Naive thymus-derived CD8-positive, alpha-beta T cell (primary cell): ENCODE results near the gene ARFGAP3. TPM values are rescaled to one million over a fixed set of nuclear protein-coding genes. Genes with fewer than 3 reads are reported as not detected.

Source experiments
- ATAC-seq, 2 donors: fragments of 150-1000 bp; cut with Tn5 transposase in 1 of 2; sonication (Bioruptor Pico), chemical (Tn5 transposase) in 1 of 2; 1 replicate in 1 of 2; 2 replicates in 1 of 2; pipeline ENCODE4 v1.10.0; 2021; ENCODE audit warnings: mild to moderate bottlenecking in 2 of 2, moderate library complexity in 2 of 2
- POLR2A ChIA-PET: fragments of 350-600 bp; sonication (Branson Sonifier 250); formaldehyde crosslinking; loops from one replicate; lab custom pipeline; 2021; ENCODE audit warnings: antibody characterized with exemption; lab: Charles Lee
- DNase-seq, 10 donors: peaks; one replicate each; pipeline versions ENCODE4 v3.0.0 to v3.0.0-alpha.2; 2020 to 2022
- H3K27ac Mint-ChIP-seq, 10 donors: one replicate each; pipeline ENCODE4 v1.8.0; 2020 to 2022; ENCODE audit warnings: mild to moderate bottlenecking in 10 of 10, mixed read lengths in 10 of 10, moderate library complexity in 4 of 10, inconsistent platforms in 1 of 10
- H3K27me3 Mint-ChIP-seq, 5 donors: one replicate each; pipeline ENCODE4 v1.8.0; 2021 to 2022; ENCODE audit warnings: mixed read lengths in 5 of 5
- H3K36me3 Mint-ChIP-seq, 3 donors: one replicate each; pipeline ENCODE4 v1.8.0; 2020 to 2022; ENCODE audit warnings: mixed read lengths in 3 of 3, mild to moderate bottlenecking in 2 of 3, inconsistent platforms in 1 of 3
- H3K4me1 Mint-ChIP-seq, 4 donors: one replicate each; pipeline ENCODE4 v1.8.0; 2021 to 2022; ENCODE audit warnings: mixed read lengths in 4 of 4
- H3K4me3 Mint-ChIP-seq, 10 donors: one replicate each; pipeline ENCODE4 v1.8.0; 2020 to 2022; ENCODE audit warnings: mild to moderate bottlenecking in 10 of 10, mixed read lengths in 10 of 10, moderate library complexity in 6 of 10, inconsistent platforms in 1 of 10
- H3K9me3 Mint-ChIP-seq, 9 donors: one replicate each; pipeline ENCODE4 v1.8.0; 2020 to 2022; ENCODE audit warnings: mixed read lengths in 9 of 9, mild to moderate bottlenecking in 3 of 9, inconsistent platforms in 1 of 9, moderate library complexity in 1 of 9
- polyA plus RNA-seq, 3 donors: library from polyadenylated mRNA; unstranded; fragments of 300-500 nt; fragmentation: Illumina TruSeq; gene quantifications; one replicate each; pipeline ENCODE4 v1.2.3, GENCODE V29; 2021
- total RNA-seq, 8 experiments: library from RNA in 2 of 8; stranded (reverse) in 2 of 8; gene quantifications; one replicate each; pipeline ENCODE4 v1.2.3 and lab custom pipeline; 2021 to 2026

ARFGAP3 gene
- total and polyA plus RNA-seq, 5 experiments from 2014 or later: 22.3 to 44.7 (median 32.9) TPM

DNA sequence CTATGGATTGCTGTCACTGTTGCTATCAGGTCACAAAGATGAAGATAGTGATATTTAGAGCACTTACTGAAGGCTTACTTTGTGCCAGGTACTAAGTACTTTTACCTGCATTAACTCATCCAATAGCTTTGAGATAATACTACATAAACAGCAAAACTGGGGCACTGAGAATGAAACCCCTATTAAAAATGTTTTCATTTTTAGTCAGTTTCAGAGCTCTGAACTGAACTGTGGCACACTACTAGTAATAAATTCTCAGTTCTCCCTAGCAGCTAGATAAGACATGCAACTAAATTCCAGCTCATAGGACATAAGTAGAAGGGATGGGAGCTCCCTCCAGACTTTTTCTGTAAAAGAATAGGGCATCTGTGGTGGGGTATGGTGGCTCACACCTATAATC, 24.0 kb downstream of the ARFGAP3 start:
- H3K36me3 Mint-ChIP-seq: peaks cover 6 to 75% (median 19%) of the 10 kb centered on the region in 3 donors
- POLR2A ChIA-PET: interaction anchor here (0.6 to 1.6 kb wide), 2 partner anchors 13 to 206 kb away, joined by 3 read pairs; no protein-coding TSS in a partner anchor
- H3K27ac Mint-ChIP-seq: no peak overlapping the region
- ATAC-seq (no peak), DNase-seq (no peak)
- H3K27me3 Mint-ChIP-seq: no peaks in the 10 kb centered on the region
- peaks cover 3 to 19% (median 13%) of the 10 kb centered on the region in 4 donors for H3K4me1 Mint-ChIP-seq
- H3K4me3 Mint-ChIP-seq: no peak overlapping the region
- H3K9me3 Mint-ChIP-seq: no peaks in the 10 kb centered on the region

DNA sequence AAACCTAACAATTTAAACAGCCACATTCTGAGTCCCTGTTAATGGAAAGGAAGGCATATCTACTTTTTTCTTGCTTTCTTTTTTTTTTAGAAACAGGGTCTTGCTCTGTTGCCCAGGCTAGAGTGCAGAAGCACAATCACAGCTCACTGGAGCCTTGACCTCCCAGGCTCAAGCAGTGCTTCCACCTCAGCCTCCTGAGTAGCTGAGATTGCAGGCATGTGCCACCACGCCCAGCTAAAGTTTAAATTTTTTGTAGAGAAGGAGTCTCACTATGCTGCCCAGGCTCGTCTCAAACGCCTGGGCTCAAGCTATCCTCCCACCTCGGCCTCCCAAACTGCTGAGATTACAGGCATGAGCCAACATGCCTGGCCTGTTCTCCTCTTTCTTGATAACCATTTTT, 25.4 kb downstream of the ARFGAP3 start:
- peaks cover 3 to 22% (median 14%) of the 10 kb centered on the region in 4 donors for H3K4me1 Mint-ChIP-seq
- ATAC-seq: no peak
- H3K27ac Mint-ChIP-seq: peak overlapping the region in 1 of 10 donors; percentile 69
- peaks cover 6 to 79% (median 19%) of the 10 kb centered on the region in 3 donors for H3K36me3 Mint-ChIP-seq
- H3K9me3 Mint-ChIP-seq: no peaks in the 10 kb centered on the region
- DNase-seq: no peak
- POLR2A ChIA-PET: no interaction called here
- H3K4me3 Mint-ChIP-seq: no peak overlapping the region
- H3K27me3 Mint-ChIP-seq: no peaks in the 10 kb centered on the region

DNA sequence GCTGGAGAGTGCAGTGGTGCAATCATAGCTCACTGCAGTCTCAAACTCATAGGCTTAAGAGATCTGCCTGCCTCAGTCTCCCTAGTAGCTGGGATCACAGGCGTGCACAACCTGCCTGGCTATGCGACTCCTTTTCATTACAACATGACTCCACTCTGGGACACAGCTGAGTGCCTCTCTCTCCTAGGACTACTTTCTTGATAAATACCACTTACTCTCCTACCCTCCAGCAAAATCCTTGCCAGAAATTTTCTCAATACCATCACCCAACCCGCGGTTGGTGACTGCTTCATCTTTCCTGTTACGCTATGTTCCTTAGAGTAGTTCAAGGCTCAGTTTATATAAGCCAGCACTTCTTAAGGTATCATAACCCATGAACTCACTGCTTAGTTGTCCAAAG, 26.9 kb downstream of the ARFGAP3 start:
- Mint-ChIP-seq H3K4me1 (peaks cover 1 to 22% (median 14%) of the 10 kb centered on the region in 4 donors), H3K27ac (peak overlapping the region in 2 of 10 donors; percentile 16 to 43), H3K36me3 (peaks cover 6 to 78% (median 14%) of the 10 kb centered on the region in 3 donors), H3K27me3 (no peaks in the 10 kb centered on the region), H3K9me3 (no peaks in the 10 kb centered on the region), H3K4me3 (peak overlapping the region in 1 of 10 donors; percentile 27)
- POLR2A ChIA-PET: no interaction called here
- ATAC-seq: no peak
- no peak for DNase-seq

DNA sequence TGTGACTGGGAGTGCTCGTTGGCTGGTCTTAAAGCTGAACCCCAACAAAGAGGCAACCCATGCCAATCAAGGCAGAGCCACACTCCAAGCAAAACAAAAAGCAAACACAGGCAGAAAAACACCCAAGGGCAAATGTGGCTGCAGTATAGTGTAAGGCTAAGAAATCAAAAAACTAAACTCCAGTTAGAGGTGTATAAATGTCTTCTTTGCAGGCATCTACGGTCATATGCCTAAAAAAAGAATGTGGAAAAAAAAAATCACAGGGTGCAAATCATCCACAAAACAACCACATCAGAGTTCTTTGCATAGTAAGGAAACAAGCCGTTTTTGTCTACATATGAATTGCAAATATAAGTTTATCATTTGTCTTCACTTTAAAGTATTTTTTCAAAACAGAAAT, 27.8 kb downstream of the ARFGAP3 start:
- Mint-ChIP-seq H3K36me3 (peaks cover 3 to 77% (median 7%) of the 10 kb centered on the region in 3 donors), H3K4me1 (peaks cover 1 to 22% (median 14%) of the 10 kb centered on the region in 4 donors), H3K27me3 (no peaks in the 10 kb centered on the region), H3K27ac (peak overlapping the region in 8 of 10 donors; percentile 3 to 79 (median 50)), H3K4me3 (peak overlapping the region in 8 of 10 donors; percentile 9 to 64 (median 42)), H3K9me3 (no peaks in the 10 kb centered on the region)
- POLR2A ChIA-PET: interaction anchor here (1.7 kb wide), 1 partner anchor 25 kb away, joined by 5 read pairs; no protein-coding TSS in a partner anchor
- ATAC-seq (peak in 1 of 2 donors; percentile 30), DNase-seq (no peak)

DNA sequence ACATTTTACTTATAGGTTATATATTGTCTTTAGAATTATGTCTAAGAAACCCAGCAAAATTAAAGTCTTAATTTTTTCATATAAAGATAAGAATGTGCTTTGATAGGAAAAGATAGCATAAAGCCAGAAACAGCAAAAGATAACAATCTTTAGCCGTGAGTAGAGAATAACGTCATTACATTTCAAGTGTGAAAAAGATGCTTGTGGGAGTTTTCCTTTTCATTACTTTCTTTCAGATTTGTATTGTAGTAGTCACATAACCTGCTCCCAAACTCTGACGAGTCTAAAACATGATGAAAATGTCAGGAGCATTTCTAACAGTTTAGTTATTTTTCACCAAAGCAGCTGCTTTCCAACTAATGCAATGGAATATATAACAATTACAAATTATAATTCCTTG, 31.3 kb downstream of the ARFGAP3 start:
- Mint-ChIP-seq H3K36me3 (peaks cover 0 to 69% (median 20%) of the 10 kb centered on the region in 3 donors), H3K4me1 (peaks cover 3 to 22% (median 14%) of the 10 kb centered on the region in 4 donors), H3K4me3 (no peak overlapping the region), H3K27me3 (no peaks in the 10 kb centered on the region), H3K9me3 (no peaks in the 10 kb centered on the region), H3K27ac (no peak overlapping the region)
- DNase-seq (no peak), ATAC-seq (no peak)
- POLR2A ChIA-PET: no interaction called here

DNA sequence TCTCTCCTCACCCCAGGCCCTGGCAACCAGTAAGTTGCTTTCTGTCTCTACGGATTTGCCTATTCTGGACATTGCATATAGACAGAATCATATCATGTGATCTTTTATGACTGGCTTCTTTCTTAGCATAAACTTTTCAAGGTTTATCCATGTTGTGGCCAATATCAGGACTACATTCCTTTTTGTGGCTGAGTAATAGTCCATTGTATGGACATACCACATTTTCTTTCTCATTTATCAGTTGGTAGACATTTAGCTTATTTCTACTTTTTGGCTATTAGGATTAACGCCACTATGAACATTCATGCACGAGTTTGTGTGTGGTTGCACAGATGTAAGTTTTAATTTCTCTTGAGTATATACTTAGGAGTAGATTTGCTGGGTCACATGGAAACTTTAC, 35.7 kb downstream of the ARFGAP3 start:
- no peaks in the 10 kb centered on the region for H3K9me3 Mint-ChIP-seq
- H3K4me3 Mint-ChIP-seq: no peak overlapping the region
- peaks cover 0 to 61% (median 22%) of the 10 kb centered on the region in 3 donors for H3K36me3 Mint-ChIP-seq
- POLR2A ChIA-PET: no interaction called here
- DNase-seq (no peak), ATAC-seq (no peak)
- peaks cover 0 to 6% (median 0%) of the 10 kb centered on the region in 4 donors for H3K4me1 Mint-ChIP-seq
- no peaks in the 10 kb centered on the region for H3K27me3 Mint-ChIP-seq
- H3K27ac Mint-ChIP-seq: no peak overlapping the region

DNA sequence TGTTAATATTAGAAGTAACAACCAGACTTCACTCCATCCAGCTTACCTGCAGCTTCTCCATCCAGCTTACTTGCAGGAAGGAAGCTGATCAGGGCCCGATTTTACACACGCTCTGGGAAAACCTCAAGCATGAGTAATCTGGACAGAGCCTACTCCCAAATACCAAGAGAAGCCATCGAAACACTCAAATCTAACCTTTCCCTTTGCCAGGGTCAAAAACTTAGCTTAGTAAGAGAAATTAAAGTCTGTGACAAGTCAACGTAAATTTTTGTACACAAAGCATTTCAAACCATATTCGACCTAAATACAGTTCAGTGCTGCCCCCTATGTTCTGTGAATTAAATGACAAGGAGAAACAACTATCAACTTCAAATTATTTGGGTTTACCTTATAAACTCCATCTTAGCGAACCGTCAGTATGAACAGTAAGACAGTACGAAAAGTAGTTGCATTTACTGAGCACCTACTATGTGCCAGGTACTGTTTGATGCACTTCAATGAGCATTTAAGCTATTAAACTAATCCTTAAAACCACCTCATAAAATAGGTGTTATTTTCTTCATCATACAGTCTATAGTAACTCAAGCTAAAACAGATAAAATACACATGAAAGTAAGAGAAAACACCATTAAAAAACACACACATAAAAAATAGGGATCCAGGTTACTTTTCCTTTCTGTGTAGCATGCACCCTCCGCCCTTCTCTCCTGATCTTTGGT, 36.9 kb downstream of the ARFGAP3 start:
- Mint-ChIP-seq H3K36me3 (peaks cover 0 to 63% (median 25%) of the 10 kb centered on the region in 3 donors), H3K27ac (peak overlapping the region in 2 of 10 donors; percentile 27 to 51), H3K4me3 (no peak overlapping the region), H3K4me1 (peaks cover 0 to 6% (median 0%) of the 10 kb centered on the region in 4 donors), H3K9me3 (no peaks in the 10 kb centered on the region), H3K27me3 (no peaks in the 10 kb centered on the region)
- POLR2A ChIA-PET: no interaction called here
- DNase-seq (peak in 2 of 10 donors; percentile 9 to 27), ATAC-seq (no peak)

DNA sequence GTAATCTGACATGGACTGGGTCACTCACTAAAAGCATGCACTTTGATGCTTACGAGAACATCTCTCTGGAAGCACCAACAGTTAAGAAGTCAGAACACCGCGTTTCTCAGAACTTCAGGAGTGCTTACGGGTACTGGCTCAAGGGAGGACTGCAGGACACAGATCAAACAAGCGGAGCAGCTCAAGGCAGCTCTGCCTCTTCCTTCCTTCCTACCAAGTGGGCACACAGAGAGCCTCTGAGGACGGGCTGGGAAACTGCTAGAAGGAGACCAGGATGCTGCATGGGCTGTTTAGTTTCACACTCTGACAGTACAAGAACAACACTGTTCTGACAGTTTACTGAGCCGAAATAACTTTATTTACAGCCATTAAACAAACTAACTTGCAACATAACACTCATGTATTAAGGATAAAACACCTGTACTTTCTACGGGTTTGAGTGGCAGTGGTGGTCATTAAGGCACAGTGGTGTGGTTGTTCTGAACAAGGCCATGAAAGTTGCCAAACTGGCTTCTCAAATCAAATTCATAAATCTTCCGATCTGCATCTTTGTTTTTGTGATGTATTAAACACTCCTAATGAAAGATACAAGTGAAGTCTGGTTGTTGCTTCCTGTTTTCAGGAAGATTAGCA, 37.5 kb downstream of the ARFGAP3 start:
- ATAC-seq (no peak), DNase-seq (no peak)
- H3K27me3 Mint-ChIP-seq: no peaks in the 10 kb centered on the region
- peak overlapping the region in 1 of 10 donors; percentile 51 for H3K27ac Mint-ChIP-seq
- H3K4me1 Mint-ChIP-seq: peaks cover 0 to 6% (median 0%) of the 10 kb centered on the region in 4 donors
- H3K4me3 Mint-ChIP-seq: no peak overlapping the region
- H3K36me3 Mint-ChIP-seq: peaks cover 0 to 59% (median 25%) of the 10 kb centered on the region in 3 donors
- POLR2A ChIA-PET: no interaction called here
- H3K9me3 Mint-ChIP-seq: no peaks in the 10 kb centered on the region

DNA sequence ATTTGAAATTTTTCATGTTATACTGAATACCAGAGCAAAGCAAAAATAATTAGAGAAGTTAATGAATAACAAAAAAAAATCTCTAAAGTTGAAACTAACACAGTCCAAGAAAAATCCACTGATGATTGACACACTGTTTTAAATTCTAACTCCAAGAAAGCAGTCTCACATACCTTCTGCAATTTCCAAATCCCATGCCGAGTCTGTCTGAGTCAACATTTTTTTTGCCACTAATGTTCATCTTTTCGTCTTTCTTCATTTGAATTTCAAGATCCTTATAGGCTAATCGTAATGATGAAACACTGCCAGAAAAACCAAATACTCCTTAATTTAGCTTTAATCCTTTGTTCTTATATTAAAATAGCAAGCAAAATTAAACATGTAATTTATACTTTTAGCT, 39.5 kb downstream of the ARFGAP3 start:
- ATAC-seq: no peak
- H3K4me1 Mint-ChIP-seq: peaks cover 0 to 9% (median 0%) of the 10 kb centered on the region in 4 donors
- POLR2A ChIA-PET: no interaction called here
- DNase-seq: no peak
- H3K4me3 Mint-ChIP-seq: no peak overlapping the region
- no peaks in the 10 kb centered on the region for H3K27me3 Mint-ChIP-seq
- H3K9me3 Mint-ChIP-seq: no peaks in the 10 kb centered on the region
- H3K36me3 Mint-ChIP-seq: peaks cover 0 to 57% (median 22%) of the 10 kb centered on the region in 3 donors
- no peak overlapping the region for H3K27ac Mint-ChIP-seq

DNA sequence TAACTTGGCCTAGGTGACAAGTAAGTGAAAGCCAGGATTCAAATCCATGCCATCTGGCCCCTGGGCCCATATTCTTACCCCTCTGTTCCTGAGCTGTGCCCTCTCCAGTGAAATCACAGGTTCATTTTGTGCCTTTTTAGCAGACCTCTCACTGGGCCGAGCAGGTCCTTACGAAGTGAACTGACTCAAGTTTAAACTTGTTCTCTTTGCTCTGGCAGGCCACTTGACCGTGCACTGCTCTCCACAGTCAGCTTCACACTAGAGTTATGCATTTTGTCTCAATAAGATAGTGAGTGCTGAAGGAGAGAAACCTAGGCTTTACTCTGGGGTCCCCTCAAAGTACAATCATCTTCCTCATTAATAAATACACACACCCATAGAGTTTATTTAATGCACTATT, 40.7 kb downstream of the ARFGAP3 start:
- peaks cover 0 to 9% (median 0%) of the 10 kb centered on the region in 4 donors for H3K4me1 Mint-ChIP-seq
- H3K27me3 Mint-ChIP-seq: no peaks in the 10 kb centered on the region
- no peaks in the 10 kb centered on the region for H3K9me3 Mint-ChIP-seq
- H3K36me3 Mint-ChIP-seq: peaks cover 0 to 56% (median 10%) of the 10 kb centered on the region in 3 donors
- DNase-seq: no peak
- H3K27ac Mint-ChIP-seq: no peak overlapping the region
- ATAC-seq: no peak
- H3K4me3 Mint-ChIP-seq: no peak overlapping the region
- POLR2A ChIA-PET: no interaction called here

DNA sequence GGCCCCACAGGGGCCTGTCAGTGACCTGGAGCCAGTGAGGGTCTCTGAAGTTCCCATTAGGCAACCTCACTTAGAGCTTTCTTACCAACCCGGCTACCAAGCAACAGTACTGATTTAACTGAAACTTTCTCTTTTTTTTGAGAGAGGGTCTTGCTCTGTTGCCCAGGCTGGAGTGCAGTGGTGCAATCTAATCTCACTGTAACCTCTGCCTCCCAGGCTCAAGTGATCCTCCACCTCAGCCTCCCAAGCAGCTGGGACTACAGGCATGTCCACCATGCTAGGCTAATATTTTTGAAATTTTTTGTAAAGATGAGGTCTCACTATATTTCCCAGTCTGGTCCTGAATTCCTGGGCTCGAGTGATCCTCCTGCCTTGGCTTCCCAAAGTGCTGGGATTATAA, 42.5 kb downstream of the ARFGAP3 start:
- Mint-ChIP-seq H3K27me3 (no peaks in the 10 kb centered on the region), H3K9me3 (no peaks in the 10 kb centered on the region), H3K36me3 (peaks cover 0 to 58% (median 16%) of the 10 kb centered on the region in 3 donors), H3K27ac (no peak overlapping the region), H3K4me3 (no peak overlapping the region), H3K4me1 (peaks cover 0 to 3% (median 0%) of the 10 kb centered on the region in 4 donors)
- no peak for DNase-seq
- no peak for ATAC-seq
- POLR2A ChIA-PET: no interaction called here

DNA sequence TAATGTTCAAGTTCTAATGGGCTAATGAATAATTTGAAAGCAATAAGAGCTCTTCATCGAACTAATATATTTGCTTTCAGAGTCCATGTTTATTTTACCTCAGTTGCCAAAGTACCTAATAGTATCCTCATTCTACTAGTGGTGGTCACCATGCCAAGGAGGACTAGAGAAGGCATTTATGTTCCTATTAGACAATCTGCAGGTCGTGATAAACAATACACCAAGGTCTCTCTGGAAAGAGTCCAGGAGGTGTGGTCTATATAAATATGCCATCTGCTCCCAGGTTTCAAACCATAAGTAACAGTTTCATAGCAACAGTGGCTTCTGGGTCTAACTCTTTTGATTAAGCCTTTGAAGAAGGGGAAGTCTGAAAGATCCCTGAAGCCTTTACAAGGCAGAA, 42.9 kb downstream of the ARFGAP3 start:
- no peaks in the 10 kb centered on the region for H3K9me3 Mint-ChIP-seq
- no peak for DNase-seq
- peaks cover 0 to 62% (median 17%) of the 10 kb centered on the region in 3 donors for H3K36me3 Mint-ChIP-seq
- peaks cover 0 to 3% (median 0%) of the 10 kb centered on the region in 4 donors for H3K4me1 Mint-ChIP-seq
- H3K4me3 Mint-ChIP-seq: no peak overlapping the region
- no peaks in the 10 kb centered on the region for H3K27me3 Mint-ChIP-seq
- POLR2A ChIA-PET: no interaction called here
- ATAC-seq: no peak
- no peak overlapping the region for H3K27ac Mint-ChIP-seq

DNA sequence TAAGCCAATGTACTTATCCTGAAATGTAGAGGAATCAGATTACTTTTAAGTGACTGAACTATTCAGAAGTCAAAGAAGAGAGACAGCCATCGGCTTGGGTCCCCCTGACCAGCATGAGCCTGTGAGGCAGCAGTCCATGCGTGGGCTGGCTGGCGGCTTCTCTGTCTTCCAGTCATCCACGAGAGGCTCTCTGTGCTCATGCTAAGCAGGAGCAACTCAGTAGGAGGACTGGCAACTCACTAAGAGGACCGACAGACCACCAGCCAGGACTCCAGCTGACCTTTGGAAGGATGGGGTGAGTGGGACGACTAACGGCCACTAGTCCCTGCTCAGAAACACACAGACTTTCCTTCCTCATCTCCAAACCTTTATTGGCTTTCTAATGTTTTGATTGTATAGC, 43.6 kb downstream of the ARFGAP3 start:
- no peak for ATAC-seq
- DNase-seq: no peak
- no peak overlapping the region for H3K4me3 Mint-ChIP-seq
- POLR2A ChIA-PET: no interaction called here
- H3K27me3 Mint-ChIP-seq: no peaks in the 10 kb centered on the region
- H3K27ac Mint-ChIP-seq: no peak overlapping the region
- no peaks in the 10 kb centered on the region for H3K9me3 Mint-ChIP-seq
- H3K4me1 Mint-ChIP-seq: peaks cover 0 to 3% (median under 1%) of the 10 kb centered on the region in 4 donors
- peaks cover 0 to 68% (median 22%) of the 10 kb centered on the region in 3 donors for H3K36me3 Mint-ChIP-seq
